ENCODE measurements around the gene EFCAB7.

GRCh38 chr1:63506782-63507181 is 16.5 kb upstream of the EFCAB7 start:
- TF ChIP-seq CTCF (IDR thresholded peaks at IDR 0.05) (no peak), POLR2A (IDR thresholded peaks at IDR 0.05) (no peak)

Measured in ovary (tissue), 3 donors.